Stimulated activated CD4-positive, alpha-beta T cell treated with anti-CD3 and anti-CD28 coated beads, Interleukin-2, amount 100 ng/mL, for 24 hours (primary cell): Measurements from ENCODE around the gene NEUROG1.

Experiments
- DNase-seq, 2 donors: peaks; one replicate each; pipeline ENCODE4 v3.0.0-alpha.2; 2020

NEUROG1 gene

GRCh38 chr5:135535820-135536801, at the start of gene NEUROG1:
TSS of gene NEUROG1 (minus strand) at chr5:135535964. CDS start at chr5:135535690, 274 bp downstream.
- no peak for DNase-seq

GRCh38 chr5:135584918-135585317, 49.2 kb upstream of the NEUROG1 start:
- no peak for DNase-seq

- no peak for DNase-seq
Observed at GRCh38 chr5:135584276-135584675, 48.5 kb upstream of the NEUROG1 start.

- DNase-seq, result no peak
Observed at GRCh38 chr5:135582099-135582781, 46.5 kb upstream of the NEUROG1 start.

- DNase-seq, result peak in 1 of 2 donors; percentile 41
Observed at GRCh38 chr5:135578685-135579341, 43.0 kb upstream of the NEUROG1 start, which contains the start of gene CXCL14. TSS of gene CXCL14 (minus strand) at chr5:135578991. CDS start at chr5:135578778, 213 bp downstream.

- no peak for DNase-seq
Observed at GRCh38 chr5:135578305-135578684, 42.5 kb upstream of the NEUROG1 start.

- no peak for DNase-seq
Observed at GRCh38 chr5:135577421-135577820, 41.7 kb upstream of the NEUROG1 start.

- DNase-seq, result no peak
Observed at GRCh38 chr5:135576075-135576599, 40.4 kb upstream of the NEUROG1 start.

GRCh38 chr5:135574493-135574892, 38.7 kb upstream of the NEUROG1 start:
- DNase-seq, result no peak

GRCh38 chr5:135571902-135572301, 36.1 kb upstream of the NEUROG1 start:
- DNase-seq, result no peak

- DNase-seq, result no peak
Observed at GRCh38 chr5:135571066-135571609, 35.4 kb upstream of the NEUROG1 start.

- DNase-seq, result no peak
Observed at GRCh38 chr5:135570453-135570764, 34.6 kb upstream of the NEUROG1 start.

GRCh38 chr5:135569755-135570452, 34.1 kb upstream of the NEUROG1 start:
- DNase-seq, result peak in 1 of 2 donors; percentile 27

- no peak for DNase-seq
Observed at GRCh38 chr5:135568923-135569360, 33.2 kb upstream of the NEUROG1 start.

- DNase-seq, result no peak
Observed at GRCh38 chr5:135568246-135568645, 32.5 kb upstream of the NEUROG1 start.

- no peak for DNase-seq
Observed at GRCh38 chr5:135567661-135568060, 31.9 kb upstream of the NEUROG1 start.

- no peak for DNase-seq
Observed at GRCh38 chr5:135566422-135567400, 30.9 kb upstream of the NEUROG1 start.

- peak; percentile 80 to 85 for DNase-seq
Observed at GRCh38 chr5:135565725-135566421, 30.1 kb upstream of the NEUROG1 start.

- no peak for DNase-seq
Observed at GRCh38 chr5:135565266-135565665, 29.5 kb upstream of the NEUROG1 start.

- DNase-seq, result no peak
Observed at GRCh38 chr5:135564331-135564730, 28.6 kb upstream of the NEUROG1 start.
